CD14-positive monocyte (primary cell): ENCODE data around the gene DMAC2L. TPM values are rescaled to one million over a fixed set of nuclear protein-coding genes. Genes with fewer than 3 reads are reported as not detected.

ENCODE experiments used
- DNase-seq, 3 donors: peaks; one replicate each; pipeline ENCODE4 v3.0.0-alpha.2; 2011 to 2022
- H2AFZ ChIP-seq: 2 replicates; pipeline ENCODE4 v1.6.0; 2012; ENCODE audit warnings: mild to moderate bottlenecking, low read depth, low read length, inconsistent platforms; ENCODE audit not compliant: insufficient read depth, poor library complexity, severe bottlenecking
- H3K27ac ChIP-seq, 2 donors: 1 replicate in 1 of 2; 2 replicates in 1 of 2; pipeline ENCODE4 v1.5.1; 2012 to 2013; ENCODE audit warnings: low read length in 2 of 2, control low read depth in 1 of 2, inconsistent platforms in 1 of 2, low read depth in 1 of 2, mild to moderate bottlenecking in 1 of 2
- H3K27me3 ChIP-seq, 2 donors: one replicate each; pipeline versions ENCODE4 v1.6.0 to v1.6.1; 2011 to 2013; ENCODE audit warnings: low read length in 2 of 2; ENCODE audit not compliant: control insufficient read depth in 2 of 2, insufficient read depth in 2 of 2
- H3K36me3 ChIP-seq, 2 donors: replicated peaks in 1 of 2; 1 replicate in 1 of 2; 2 replicates in 1 of 2; pipeline versions ENCODE4 v1.5.1 to v1.6.1; 2012 to 2013; ENCODE audit warnings: low read length in 2 of 2, control low read depth in 1 of 2, inconsistent platforms in 1 of 2, mild to moderate bottlenecking in 1 of 2; ENCODE audit not compliant: insufficient read depth in 2 of 2, control insufficient read depth in 1 of 2
- H3K4me1 ChIP-seq, 2 donors: 1 replicate in 1 of 2; 2 replicates in 1 of 2; pipeline versions ENCODE4 v1.5.1 to v1.6.1; 2012 to 2013; ENCODE audit warnings: low read length in 2 of 2, control low read depth in 1 of 2, inconsistent platforms in 1 of 2, mild to moderate bottlenecking in 1 of 2, moderate library complexity in 1 of 2; ENCODE audit not compliant: insufficient read depth in 2 of 2, control insufficient read depth in 1 of 2
- H3K4me2 ChIP-seq: replicated peaks from 2 replicates; pipeline ENCODE3; 2012; ENCODE audit warnings: low read length, moderate library complexity, mild to moderate bottlenecking; ENCODE audit not compliant: poor library complexity, severe bottlenecking; ENCODE audit errors: extremely low read depth
- H3K4me3 ChIP-seq, 3 experiments: fragments of 200-600 bp in 1 of 3; sonication (generic) in 1 of 3; replicated peaks in 1 of 3; 1 replicate in 2 of 3; 2 replicates in 1 of 3; pipeline ENCODE4 v1.5.1; 2011 to 2013; ENCODE audit warnings: low read length in 3 of 3, mild to moderate bottlenecking in 3 of 3, control low read depth in 2 of 3, low read depth in 2 of 3, inconsistent platforms in 1 of 3, moderate library complexity in 1 of 3
- H3K79me2 ChIP-seq: 2 replicates; pipeline ENCODE4 v1.6.0; 2012; ENCODE audit warnings: mild to moderate bottlenecking, control low read depth, inconsistent platforms, low read length, moderate library complexity; ENCODE audit not compliant: insufficient read depth
- H3K9ac ChIP-seq: 2 replicates; pipeline ENCODE4 v1.6.0; 2017; ENCODE audit warnings: low read length, mild to moderate bottlenecking; ENCODE audit not compliant: insufficient read depth, poor library complexity, severe bottlenecking
- H3K9me3 ChIP-seq, 2 donors: replicated peaks in 1 of 2; 1 replicate in 1 of 2; 2 replicates in 1 of 2; pipeline versions ENCODE4 v1.5.1 to v1.6.1; 2012 to 2013; ENCODE audit warnings: low read length in 2 of 2, control low read depth in 1 of 2; ENCODE audit not compliant: control insufficient read depth in 1 of 2, insufficient read depth in 1 of 2
- H4K20me1 ChIP-seq: 2 replicates; pipeline ENCODE4 v1.6.0; 2012; ENCODE audit warnings: mild to moderate bottlenecking, low read length, control low read depth, moderate library complexity; ENCODE audit not compliant: insufficient read depth
- H3K27ac Mint-ChIP-seq, 7 donors: one replicate each; pipeline ENCODE4 v1.8.0; 2020; ENCODE audit warnings: mild to moderate bottlenecking in 7 of 7, mixed read lengths in 7 of 7, moderate library complexity in 6 of 7, inconsistent platforms in 2 of 7
- H3K27me3 Mint-ChIP-seq, 3 donors: one replicate each; pipeline ENCODE4 v1.8.0; 2021 to 2022; ENCODE audit warnings: low read depth in 3 of 3, mild to moderate bottlenecking in 3 of 3, mixed read lengths in 3 of 3, moderate library complexity in 3 of 3, inconsistent platforms in 1 of 3
- H3K36me3 Mint-ChIP-seq, 2 donors: one replicate each; pipeline ENCODE4 v1.8.0; 2020; ENCODE audit warnings: mixed read lengths in 2 of 2, inconsistent platforms in 1 of 2, mild to moderate bottlenecking in 1 of 2
- H3K4me1 Mint-ChIP-seq: one replicate; pipeline ENCODE4 v1.8.0; 2020; ENCODE audit warnings: mild to moderate bottlenecking, mixed read lengths
- H3K4me3 Mint-ChIP-seq, 2 donors: one replicate each; pipeline ENCODE4 v1.8.0; 2020; ENCODE audit warnings: mild to moderate bottlenecking in 2 of 2, mixed read lengths in 2 of 2, moderate library complexity in 1 of 2
- H3K9me3 Mint-ChIP-seq, 7 donors: one replicate each; pipeline ENCODE4 v1.8.0; 2020 to 2022; ENCODE audit warnings: mixed read lengths in 7 of 7, mild to moderate bottlenecking in 6 of 7, moderate library complexity in 6 of 7, inconsistent platforms in 2 of 7
- WGBS: methylation state at CpG from one replicate; pipeline ENCODE4 v1.1.5; 2013; ENCODE audit warnings: missing lambda C conversion rate; ENCODE audit not compliant: insufficient coverage; 5-methylcytosine and 5-hydroxymethylcytosine counted together
- intact Hi-C, 2 donors: fragments of 100-400 bp; cut with micrococcal nuclease; formaldehyde crosslinking; loops; one replicate each; pipeline versions ENCODE4 v1.15.0 to v1.15.1; 2023
- polyA plus RNA-seq, 3 donors: library from polyadenylated mRNA; depleted of rRNA in 1 of 3; unstranded in 2 of 3; stranded (reverse) in 1 of 3; fragments of 300-500 nt in 2 of 3; fragments of >200 nt in 1 of 3; fragmentation: Illumina TruSeq in 2 of 3; gene quantifications; 1 replicate in 2 of 3; 2 replicates in 1 of 3; pipeline ENCODE4 v1.2.3, GENCODE V29; 2012 to 2021
- TF ChIP-seq, protein P1 (sequence below): fragments of 200-600 bp; IDR thresholded peaks from one replicate; pipeline ENCODE4 v1.8.0; 2022; ENCODE audit warnings: antibody characterized with exemption, mild to moderate bottlenecking

Gene DMAC2L
- polyA plus RNA-seq, 3 donors: 13.4 to 17.3 (median 16.4) TPM

GRCh38 chr14:50342221-50343078, 30.3 kb downstream of the DMAC2L start:
- Mint-ChIP-seq H3K9me3 (no peaks in the 10 kb centered on the region), H3K4me3 (no peak overlapping the region), H3K4me1 (peaks cover 11% of the 10 kb centered on the region), H3K27ac (peak overlapping the region in 2 of 7 donors; percentile 31 to 44), H3K36me3 (peaks cover 24 to 28% of the 10 kb centered on the region in 2 donors), H3K27me3 (peaks cover 0 to 3% (median 0%) of the 10 kb centered on the region in 3 donors)
- TF ChIP-seq, protein P1, sequence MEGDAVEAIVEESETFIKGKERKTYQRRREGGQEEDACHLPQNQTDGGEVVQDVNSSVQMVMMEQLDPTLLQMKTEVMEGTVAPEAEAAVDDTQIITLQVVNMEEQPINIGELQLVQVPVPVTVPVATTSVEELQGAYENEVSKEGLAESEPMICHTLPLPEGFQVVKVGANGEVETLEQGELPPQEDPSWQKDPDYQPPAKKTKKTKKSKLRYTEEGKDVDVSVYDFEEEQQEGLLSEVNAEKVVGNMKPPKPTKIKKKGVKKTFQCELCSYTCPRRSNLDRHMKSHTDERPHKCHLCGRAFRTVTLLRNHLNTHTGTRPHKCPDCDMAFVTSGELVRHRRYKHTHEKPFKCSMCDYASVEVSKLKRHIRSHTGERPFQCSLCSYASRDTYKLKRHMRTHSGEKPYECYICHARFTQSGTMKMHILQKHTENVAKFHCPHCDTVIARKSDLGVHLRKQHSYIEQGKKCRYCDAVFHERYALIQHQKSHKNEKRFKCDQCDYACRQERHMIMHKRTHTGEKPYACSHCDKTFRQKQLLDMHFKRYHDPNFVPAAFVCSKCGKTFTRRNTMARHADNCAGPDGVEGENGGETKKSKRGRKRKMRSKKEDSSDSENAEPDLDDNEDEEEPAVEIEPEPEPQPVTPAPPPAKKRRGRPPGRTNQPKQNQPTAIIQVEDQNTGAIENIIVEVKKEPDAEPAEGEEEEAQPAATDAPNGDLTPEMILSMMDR: no peak
- H3K4me3 ChIP-seq: no peak overlapping the region
- H3K79me2 ChIP-seq: no peaks in the 10 kb centered on the region
- peaks cover 0 to 5% of the 10 kb centered on the region in 2 donors for H3K4me1 ChIP-seq
- H3K9ac ChIP-seq: no peak overlapping the region
- no peaks in the 10 kb centered on the region for H3K27me3 ChIP-seq
- intact Hi-C loops: no loop called here
- H4K20me1 ChIP-seq: no peaks in the 10 kb centered on the region
- DNase-seq: no peak
- H3K9me3 ChIP-seq: no peaks in the 10 kb centered on the region
- peaks cover 0 to 4% of the 10 kb centered on the region in 2 donors for H3K36me3 ChIP-seq
- 0% methylated on average over 4 of the region's 8 CpGs for WGBS
- H3K27ac ChIP-seq: no peak overlapping the region
- no peak overlapping the region for H2AFZ ChIP-seq
- peak overlapping the region; percentile 2 for H3K4me2 ChIP-seq

- DNase-seq: no peak
- no peak overlapping the region for H3K4me3 ChIP-seq
- H2AFZ ChIP-seq: no peak overlapping the region
- peaks cover 0 to 5% of the 10 kb centered on the region in 2 donors for H3K4me1 ChIP-seq
- no peak overlapping the region for H3K27ac Mint-ChIP-seq
- H3K27me3 ChIP-seq: no peaks in the 10 kb centered on the region
- no peak overlapping the region for H3K27ac ChIP-seq
- H3K9me3 ChIP-seq: no peaks in the 10 kb centered on the region
- H3K9me3 Mint-ChIP-seq: no peaks in the 10 kb centered on the region
- H3K4me1 Mint-ChIP-seq: peaks cover 16% of the 10 kb centered on the region
- peaks cover 22 to 23% of the 10 kb centered on the region in 2 donors for H3K36me3 Mint-ChIP-seq
- H3K36me3 ChIP-seq: peaks cover 0 to 4% of the 10 kb centered on the region in 2 donors
- WGBS: no CpG with 5 or more reads among the region's 1 CpG
- H3K79me2 ChIP-seq: no peaks in the 10 kb centered on the region
- no peak overlapping the region for H3K4me3 Mint-ChIP-seq
- TF ChIP-seq, protein P1: no peak
- H4K20me1 ChIP-seq: no peaks in the 10 kb centered on the region
- no peak overlapping the region for H3K4me2 ChIP-seq
- no peak overlapping the region for H3K9ac ChIP-seq
- intact Hi-C loops: no loop called here
- H3K27me3 Mint-ChIP-seq: peaks cover 0 to 3% (median 0%) of the 10 kb centered on the region in 3 donors
Observed at GRCh38 chr14:50343434-50343833, 31.3 kb downstream of the DMAC2L start.
